Measurements from ENCODE around the gene PLA2G5. TPM values are rescaled to one million over a fixed set of nuclear protein-coding genes. Genes with fewer than 3 reads are reported as not detected.
A peak's percentile ranks its signal among the peaks of the same experiment; 100 is the strongest.

PLA2G5 gene
- total and polyA plus RNA-seq, 2 of the 8 experiments (the other 6 are each of a cell fraction or from before 2014, with no cell fraction given) = 0.05 TPM; not detected in 1

GRCh38 chr1:20068722-20069121 is 1.3 kb upstream of the PLA2G5 start:
- Histone ChIP-seq H2AFZ (ENCODE audit: low read length) (no peak overlapping the region), H3K18ac (ENCODE audit: extremely low read depth, low read length) (no peak overlapping the region), H4K20me1 (replicated peaks in 1 of 2; ENCODE audit: control insufficient read depth in 1 of 2, insufficient read depth in 2 of 2, low read length in 2 of 2) (no peaks in the 10 kb centered on the region), H3K23ac (ENCODE audit: insufficient read length) (no peak overlapping the region), H3K4ac (replicated peaks; ENCODE audit: insufficient read length, low read depth, low read length) (no peak overlapping the region), H2BK12ac (ENCODE audit: low read depth, low read length) (no peak overlapping the region), H3K79me1 (ENCODE audit: low read depth, low read length) (no peaks in the 10 kb centered on the region), H2AK5ac (ENCODE audit: low read depth, low read length) (no peak overlapping the region), H2BK20ac (ENCODE audit: low read length) (no peak overlapping the region), H3K27ac (ENCODE audit: low read depth, low read length) (no peak overlapping the region), H3K4me1 (replicated peaks in 1 of 4; ENCODE audit: control insufficient read depth in 3 of 4, insufficient read depth in 4 of 4, low read length in 3 of 4) (no peaks in the 10 kb centered on the region), H3K23me2 (ENCODE audit: low read depth, low read length) (no peaks in the 10 kb centered on the region), H3K36me3 (ENCODE audit: control insufficient read depth in 2 of 4, insufficient read depth in 4 of 4, low read length in 3 of 4) (no peaks in the 10 kb centered on the region), H2BK15ac (ENCODE audit: low read length) (no peak overlapping the region), H3K9ac (replicated peaks in 1 of 4; ENCODE audit: extremely low read depth in 1 of 4, low read depth in 3 of 4, low read length in 3 of 4) (no peak overlapping the region), H3K4me2 (ENCODE audit: insufficient read depth in 1 of 2, low read depth in 2 of 2, low read length in 2 of 2) (no peak overlapping the region), H3K56ac (replicated peaks; ENCODE audit: insufficient read length, low read depth, low read length) (no peak overlapping the region), H4K8ac (ENCODE audit: extremely low read depth, insufficient read depth, low read length) (no peak overlapping the region), H4K5ac (ENCODE audit: insufficient read length, low read depth, low read length) (no peak overlapping the region), H3K4me3 (ENCODE audit: extremely low read depth in 1 of 4, insufficient read depth in 2 of 4, low read depth in 3 of 4, low read length in 4 of 4) (no peak overlapping the region), H2BK5ac (ENCODE audit: low read depth, low read length) (no peak overlapping the region), H3K9me3 (ENCODE audit: insufficient read depth in 2 of 2, low read depth in 1 of 2, low read length in 1 of 2) (no peaks in the 10 kb centered on the region), H3K14ac (ENCODE audit: insufficient read length) (no peak overlapping the region), H3K79me2 (ENCODE audit: control insufficient read depth in 1 of 2, insufficient read depth in 2 of 2, low read length in 2 of 2) (no peaks in the 10 kb centered on the region), H4K91ac (replicated peaks; ENCODE audit: insufficient read length, low read length) (no peak overlapping the region), H2BK120ac (replicated peaks; ENCODE audit: low read depth, low read length) (no peak overlapping the region), H3K27me3 (replicated peaks in 1 of 4; ENCODE audit: control insufficient read depth in 3 of 4, extremely low read depth in 1 of 4, insufficient read depth in 3 of 4, low read length in 3 of 4) (no peaks in the 10 kb centered on the region; a peak in 1 of 7 replicates)
- WGBS, 2 experiments (ENCODE audit: extremely low coverage in 1 of 2, insufficient coverage in 1 of 2, insufficient read length in 1 of 2, insufficient replicate concordance in 2 of 2, low coverage in 1 of 2, low lambda C conversion rate in 2 of 2, missing lambda C conversion rate in 1 of 2) = 91% methylated on average over 7 of the region's 7 CpGs; no CpG with 5 or more reads in 1 of the 2 experiments
- ChIA-PET CTCF (ENCODE audit: partially characterized antibody) (no interaction called here), POLR2A (ENCODE audit: partially characterized antibody) (no interaction called here)
- no peak for FAIRE-seq
- peak in 1 of 2 experiments; percentile 10 for DNase-seq (ENCODE audit: low read depth in 1 of 2, low spot score in 2 of 2)
- no peak for TF ChIP-seq SIX5 (IDR thresholded peaks at IDR 0.05; ENCODE audit: low read depth, low read length)
